ENCODE measurements around the gene SLC16A12. TPM values are rescaled to one million over a fixed set of nuclear protein-coding genes. Genes with fewer than 3 reads are reported as not detected.

SLC16A12 gene
- total and polyA plus RNA-seq, 8 donors, result 6.0 to 38.2 (median 23.6) TPM

- ATAC-seq (peak in 2 of 4 donors; percentile 45 to 55), DNase-seq (no peak), FAIRE-seq (no peak)
- Histone ChIP-seq H3K36me3 (no peaks in the 10 kb centered on the region), H3K27ac (no peak overlapping the region), H3K9me3 (no peaks in the 10 kb centered on the region), H3K27me3 (no peaks in the 10 kb centered on the region), H3K4me1 (peaks cover 0 to 4% (median 0%) of the 10 kb centered on the region in 3 donors), H3K4me3 (no peak overlapping the region)
- intact Hi-C loops (cut with DNase I), result no loop called here
- WGBS, 2 donors, result 84 to 89% methylated on average over 1 of the region's 1 CpG
- no peak for TF ChIP-seq CTCF (IDR thresholded peaks at IDR 0.05)
These were observed 21.2 kb upstream of the SLC16A12 start for GRCh38 chr10:89556600-89556999.

GRCh38 chr10:89555688-89556445 is 20.5 kb upstream of the SLC16A12 start:
- intact Hi-C loops (cut with DNase I), result no loop called here
- no peaks in the 10 kb centered on the region for H3K27me3 ChIP-seq
- WGBS, 2 donors, result 74 to 76% methylated on average over 7 of the region's 7 CpGs
- no peak for TF ChIP-seq CTCF (IDR thresholded peaks at IDR 0.05)
- H3K27ac ChIP-seq, result no peak overlapping the region
- no peak overlapping the region for H3K4me3 ChIP-seq
- DNase-seq, result no peak
- peaks cover 0 to 4% (median 0%) of the 10 kb centered on the region in 3 donors for H3K4me1 ChIP-seq
- H3K36me3 ChIP-seq, result no peaks in the 10 kb centered on the region
- H3K9me3 ChIP-seq, result no peaks in the 10 kb centered on the region
- FAIRE-seq, result no peak
- ATAC-seq, result peak in 3 of 4 donors; percentile 26 to 71 (median 58)

- FAIRE-seq (no peak), DNase-seq (no peak), ATAC-seq (peak in 3 of 4 donors; percentile 24 to 61 (median 36))
- WGBS, 2 donors, result 35 to 47% methylated on average over 1 of the region's 1 CpG
- TF ChIP-seq CTCF (IDR thresholded peaks at IDR 0.05), result no peak
- H3K9me3 ChIP-seq, result no peaks in the 10 kb centered on the region
- H3K4me1 ChIP-seq, result peaks cover 0 to 7% (median 0%) of the 10 kb centered on the region in 3 donors
- intact Hi-C loops (cut with DNase I), result loop anchor here in 1 of 3 donors (5.0 kb wide), 1 partner anchor 127 kb away; no protein-coding TSS in a partner anchor
- H3K36me3 ChIP-seq, result no peaks in the 10 kb centered on the region
- H3K27ac ChIP-seq, result no peak overlapping the region
- no peaks in the 10 kb centered on the region for H3K27me3 ChIP-seq
- H3K4me3 ChIP-seq, result no peak overlapping the region
These were observed 19.0 kb upstream of the SLC16A12 start for GRCh38 chr10:89554433-89554832.

GRCh38 chr10:89553064-89553734 is 17.8 kb upstream of the SLC16A12 start:
- Histone ChIP-seq H3K36me3 (no peaks in the 10 kb centered on the region), H3K27me3 (no peaks in the 10 kb centered on the region), H3K9me3 (no peaks in the 10 kb centered on the region), H3K4me1 (peaks cover 9 to 18% (median 10%) of the 10 kb centered on the region in 3 donors), H3K27ac (peak overlapping the region in 2 of 4 donors; percentile 37 to 73), H3K4me3 (no peak overlapping the region)
- no peak for TF ChIP-seq CTCF (IDR thresholded peaks at IDR 0.05)
- DNase-seq, result no peak
- 53 to 64% methylated on average over 5 of the region's 5 CpGs for WGBS, 2 donors
- intact Hi-C loops (cut with DNase I), result loop anchor here in 1 of 3 donors (5.0 kb wide), 1 partner anchor 126 kb away; no protein-coding TSS in a partner anchor
- FAIRE-seq, result no peak
- peak; percentile 68 to 83 (median 76) for ATAC-seq
